Activated CD8-positive, alpha-beta memory T cell treated with anti-CD3 and anti-CD28 coated beads, Interleukin-2, amount 50 U/mL, for 48 hours (primary cell): ENCODE data around the gene SOCS2.
"Not testable (repeated sequence)": the region's sequence is repeated elsewhere in the genome, so short reads cannot be mapped to it uniquely, and the experiment has no call there.

Experiments
- DNase-seq: peaks from one replicate; pipeline ENCODE4 v3.0.0-alpha.2; 2020

SOCS2 gene, protein sequence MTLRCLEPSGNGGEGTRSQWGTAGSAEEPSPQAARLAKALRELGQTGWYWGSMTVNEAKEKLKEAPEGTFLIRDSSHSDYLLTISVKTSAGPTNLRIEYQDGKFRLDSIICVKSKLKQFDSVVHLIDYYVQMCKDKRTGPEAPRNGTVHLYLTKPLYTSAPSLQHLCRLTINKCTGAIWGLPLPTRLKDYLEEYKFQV

DNA sequence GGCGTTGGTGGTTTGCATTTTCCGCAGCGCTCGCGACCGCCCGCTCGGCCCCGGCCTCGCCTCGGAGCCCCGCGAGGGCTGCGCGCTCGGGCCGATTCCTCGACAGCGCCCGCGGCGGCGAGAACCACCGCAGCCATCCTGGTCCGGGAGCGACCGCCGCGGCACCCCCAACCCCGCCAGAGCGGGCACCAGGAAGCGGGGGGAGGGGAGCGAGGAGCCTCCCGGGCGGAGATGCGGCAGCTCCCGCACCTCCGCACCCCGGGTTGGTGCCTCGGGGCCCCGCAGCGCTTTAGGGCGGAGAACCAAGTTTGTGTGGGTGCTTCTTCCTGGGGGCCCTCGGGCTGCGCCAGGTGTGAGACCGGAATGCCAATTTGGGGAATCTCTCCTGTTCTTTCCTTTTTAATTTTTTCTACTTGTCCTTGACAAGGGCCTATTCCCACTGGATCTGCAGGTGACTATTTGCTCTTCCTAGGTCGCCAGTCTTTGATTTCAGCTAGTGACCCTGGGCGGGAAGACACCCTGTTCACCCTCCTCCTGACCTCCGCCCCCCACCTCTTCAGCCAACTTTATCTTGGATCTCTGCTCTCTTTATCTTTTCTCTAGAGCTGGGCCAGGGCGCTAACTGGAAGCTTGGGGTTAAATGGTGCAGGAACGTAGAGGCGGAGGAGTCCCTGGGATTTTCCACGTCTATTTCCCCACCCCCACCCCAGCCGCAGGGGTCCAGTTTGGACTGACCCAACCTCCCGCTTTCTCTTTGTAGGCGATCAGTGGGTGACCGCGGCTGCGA, at the start of gene SOCS2:
SOCS2 (plus strand) TSS at position 751 of the 787 bp plus-strand sequence. CDS start 223 bp downstream, outside the sequence.
- DNase-seq, result peak; percentile 62

DNA sequence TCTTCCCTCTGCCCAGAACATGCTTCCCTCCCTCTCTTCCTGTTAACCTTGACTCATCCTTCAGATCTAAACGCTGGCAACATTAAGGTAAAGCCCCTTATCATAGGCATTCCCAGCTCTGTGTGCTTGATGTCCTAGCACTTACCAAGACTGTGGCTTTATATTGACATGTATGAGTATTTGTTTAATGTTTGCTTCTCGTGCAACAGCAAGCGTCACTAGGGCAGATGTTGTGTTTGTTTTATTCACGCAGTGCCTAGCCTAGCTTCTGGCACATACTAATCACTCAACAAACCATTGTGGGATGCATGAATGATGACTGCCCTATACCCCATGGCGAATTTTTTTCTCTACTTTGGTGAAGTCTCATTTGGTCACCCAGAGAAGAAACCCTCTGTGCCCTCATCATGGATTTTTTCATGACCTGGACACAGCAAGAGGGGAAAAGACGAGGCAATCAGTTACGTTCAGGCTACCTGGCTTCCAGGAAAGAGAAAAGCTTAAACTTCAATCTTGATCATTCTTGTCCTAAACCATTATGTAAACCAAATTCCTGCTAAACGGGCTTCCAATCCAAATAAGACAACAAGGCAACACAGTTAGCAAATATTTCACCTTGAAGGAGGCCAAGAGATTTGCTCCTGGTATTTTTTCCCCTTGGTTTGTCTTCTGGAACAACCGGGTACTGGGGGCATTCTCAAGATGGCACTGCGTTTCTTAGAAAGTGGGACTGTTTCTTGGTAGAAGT, 47.9 kb upstream of the SOCS2 start:
- no peak for DNase-seq

DNA sequence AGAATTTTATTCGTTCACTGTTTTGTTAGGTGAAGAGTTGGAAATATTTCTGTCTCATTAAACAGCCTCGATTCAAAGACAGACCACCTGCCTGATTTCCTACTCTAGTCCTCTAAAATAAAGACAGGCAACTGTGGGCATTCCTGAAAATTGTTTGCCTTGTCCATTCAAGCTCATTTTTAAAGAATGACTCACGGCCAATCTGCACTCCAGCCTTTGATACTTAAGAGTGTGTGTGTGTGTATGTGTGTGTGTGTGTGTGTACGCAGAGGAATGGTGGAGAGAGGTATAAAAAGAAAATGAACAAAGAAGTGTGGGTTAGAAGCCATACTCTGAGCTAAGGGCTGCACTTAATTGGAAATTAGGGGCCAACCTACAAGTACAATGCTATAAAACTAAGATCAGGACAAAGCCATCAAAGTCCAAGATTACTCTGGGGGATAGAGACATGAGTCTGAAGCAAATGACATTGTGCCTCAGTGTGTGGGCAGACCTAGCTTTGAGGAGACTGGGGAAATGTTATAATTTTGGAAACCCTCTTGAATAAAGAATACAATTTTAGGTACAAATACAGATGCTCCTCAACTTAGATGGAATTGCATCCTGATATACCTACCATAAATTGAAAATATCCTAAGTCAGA, 45.6 kb upstream of the SOCS2 start:
- DNase-seq, result no peak

DNA sequence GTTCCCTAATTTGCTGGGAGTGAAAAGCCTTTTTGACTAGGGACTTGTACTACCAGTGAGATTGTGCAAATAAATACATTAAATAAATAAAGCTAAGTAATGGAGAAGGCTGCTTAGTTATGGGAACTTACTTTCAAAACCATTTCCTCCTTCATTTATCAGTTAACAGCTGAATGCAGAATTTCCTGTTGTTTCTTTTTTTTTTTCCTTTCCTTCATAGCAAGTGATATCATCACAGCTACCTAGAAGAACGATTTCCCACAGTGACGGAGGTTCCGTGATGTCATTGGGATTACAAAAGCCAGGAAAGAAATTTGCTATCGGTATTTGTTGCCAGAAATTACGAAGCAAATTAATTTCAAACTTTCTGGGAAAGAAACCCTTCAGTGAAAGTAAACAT, 42.1 kb upstream of the SOCS2 start:
- DNase-seq, result no peak

DNA sequence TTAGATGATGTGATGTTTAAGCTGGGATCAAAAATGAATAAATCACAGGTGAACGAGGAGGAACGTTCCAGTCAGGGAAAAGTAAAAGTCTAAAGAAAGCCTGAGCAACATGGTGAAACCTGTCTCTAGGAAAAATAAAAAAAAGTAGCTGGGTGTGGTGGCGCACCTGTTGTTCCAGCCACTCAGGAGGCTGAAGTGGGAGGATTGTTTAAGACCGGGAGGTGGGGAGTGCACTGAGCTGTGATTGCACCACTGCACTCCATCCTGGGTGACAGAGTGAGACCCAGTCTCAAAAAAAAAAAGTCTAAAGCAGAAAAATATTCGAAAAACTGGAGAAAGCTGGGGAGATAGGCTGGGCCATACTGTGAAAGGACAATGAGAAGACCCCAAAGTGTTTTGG, 39.2 kb upstream of the SOCS2 start:
- DNase-seq, result no peak

DNA sequence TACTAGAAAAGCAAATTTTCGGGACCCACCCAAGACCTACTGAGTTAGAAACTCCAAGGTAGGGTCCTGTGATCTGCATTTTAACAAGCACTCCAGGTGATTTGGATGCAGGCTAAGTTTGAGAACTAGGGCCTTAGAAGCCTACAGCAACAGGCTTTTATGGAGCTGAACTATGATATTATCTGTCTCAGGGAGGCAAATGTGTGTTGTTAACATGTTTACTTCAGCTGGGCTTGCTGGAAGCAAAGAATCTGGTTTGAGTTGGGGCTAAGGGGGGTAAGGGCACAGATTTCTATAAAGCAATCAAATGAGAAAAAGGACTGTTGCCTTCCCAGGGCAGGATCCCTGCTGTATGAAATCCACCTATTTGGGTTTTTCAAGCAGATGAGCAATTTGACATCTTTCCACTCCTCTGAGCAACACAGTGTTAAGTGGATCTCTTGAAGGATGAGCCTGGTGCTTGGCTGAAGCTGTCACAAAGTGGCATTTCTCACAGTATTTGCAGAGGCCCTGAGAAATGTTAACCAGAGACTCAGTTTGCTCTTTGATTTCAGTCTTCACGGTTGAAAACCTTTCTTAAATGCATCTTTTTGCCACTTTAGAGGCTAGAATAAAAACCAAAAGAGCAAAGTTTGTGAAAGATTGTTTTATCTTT, 36.2 kb upstream of the SOCS2 start:
- no peak for DNase-seq

DNA sequence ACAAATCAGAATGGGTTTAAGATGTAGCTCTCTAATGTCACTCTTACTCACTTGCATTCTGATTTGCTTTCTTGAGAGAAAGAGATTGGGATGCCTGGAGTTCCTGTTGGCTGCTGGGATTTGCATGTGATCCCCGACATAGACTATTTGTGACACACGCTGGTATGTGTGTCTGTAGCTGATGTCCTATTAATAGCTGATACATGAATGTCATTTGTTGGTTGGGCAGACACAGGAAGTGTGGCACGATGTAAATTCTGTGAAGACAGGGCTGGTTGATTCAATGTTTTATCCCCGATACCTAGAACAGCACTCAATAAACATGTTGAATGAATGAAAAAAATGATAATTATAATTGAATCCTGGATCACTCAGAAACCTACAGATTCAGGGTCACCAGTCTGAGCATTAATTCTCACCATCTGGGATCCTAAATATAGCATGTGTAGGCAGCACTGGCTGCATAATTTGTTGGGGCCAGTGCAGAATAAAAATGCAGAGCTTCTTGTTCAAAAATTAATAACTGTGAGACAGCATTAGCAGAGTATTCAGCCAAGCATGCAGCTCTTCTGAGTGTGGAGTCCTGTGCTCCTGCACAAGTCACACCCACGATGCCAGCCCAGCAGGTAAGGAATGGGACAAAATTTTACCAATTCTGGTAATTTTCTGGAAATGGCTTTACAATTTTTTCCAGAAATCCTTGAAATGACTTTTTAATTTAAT, 35.5 kb upstream of the SOCS2 start:
- no peak for DNase-seq

DNA sequence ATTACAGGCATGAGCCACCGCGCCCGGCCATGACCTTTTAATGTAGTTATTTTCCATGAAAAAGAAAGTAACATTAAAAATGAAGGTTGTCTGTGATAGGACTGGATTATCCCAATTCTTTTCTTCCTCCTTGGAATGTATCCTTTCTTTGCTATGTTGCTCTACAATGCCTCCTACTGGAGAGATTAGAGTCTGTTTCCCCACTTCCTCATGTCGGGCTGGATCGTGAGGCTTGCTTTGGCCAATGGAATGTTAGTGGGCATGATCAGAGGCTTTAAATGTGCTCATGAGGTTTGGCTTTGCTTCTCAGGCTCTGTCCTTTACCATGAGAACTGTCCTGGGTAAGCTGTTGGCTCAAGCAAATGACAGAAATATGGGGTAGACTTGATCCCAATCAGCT, 34.7 kb upstream of the SOCS2 start:
- DNase-seq, result no peak

DNA sequence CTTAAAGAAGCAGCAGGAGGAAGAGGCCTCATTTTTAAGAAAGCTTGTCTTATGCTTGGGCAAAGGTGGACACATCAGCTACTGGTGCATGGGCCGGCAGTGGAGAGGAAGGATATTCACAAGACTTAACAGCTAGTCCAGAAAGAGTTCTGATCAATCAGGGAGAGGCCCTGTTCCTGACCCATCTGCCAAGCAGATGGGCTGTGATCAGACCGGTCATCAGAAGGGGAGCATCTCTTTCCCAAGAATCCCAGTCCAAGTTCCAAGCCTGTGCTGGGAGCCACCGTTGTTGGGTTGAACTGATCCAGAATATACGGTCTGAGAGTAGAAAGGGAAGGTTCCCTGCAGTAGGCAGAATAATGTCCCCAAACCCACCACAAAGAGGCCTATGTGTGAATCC, 32.7 kb upstream of the SOCS2 start:
- no peak for DNase-seq

DNA sequence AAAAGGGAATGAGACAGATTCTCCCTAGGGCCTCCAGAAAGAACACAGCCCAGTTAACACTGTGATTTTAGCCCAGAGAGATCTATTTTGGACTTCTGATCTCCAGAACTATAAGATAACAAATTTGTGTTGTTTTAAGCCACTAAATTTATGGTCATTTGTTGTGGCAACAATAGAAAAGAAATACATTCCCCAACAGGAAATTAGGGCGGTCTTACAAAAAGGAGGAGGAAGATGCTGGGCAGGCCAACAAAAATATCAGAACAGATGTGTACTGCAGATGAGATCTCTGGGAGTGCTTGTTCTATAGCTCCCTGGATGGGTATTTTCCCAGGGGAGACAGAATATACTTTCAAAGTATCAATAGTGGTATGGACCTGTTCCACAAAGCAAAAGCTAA, 32.0 kb upstream of the SOCS2 start:
- DNase-seq, result no peak

DNA sequence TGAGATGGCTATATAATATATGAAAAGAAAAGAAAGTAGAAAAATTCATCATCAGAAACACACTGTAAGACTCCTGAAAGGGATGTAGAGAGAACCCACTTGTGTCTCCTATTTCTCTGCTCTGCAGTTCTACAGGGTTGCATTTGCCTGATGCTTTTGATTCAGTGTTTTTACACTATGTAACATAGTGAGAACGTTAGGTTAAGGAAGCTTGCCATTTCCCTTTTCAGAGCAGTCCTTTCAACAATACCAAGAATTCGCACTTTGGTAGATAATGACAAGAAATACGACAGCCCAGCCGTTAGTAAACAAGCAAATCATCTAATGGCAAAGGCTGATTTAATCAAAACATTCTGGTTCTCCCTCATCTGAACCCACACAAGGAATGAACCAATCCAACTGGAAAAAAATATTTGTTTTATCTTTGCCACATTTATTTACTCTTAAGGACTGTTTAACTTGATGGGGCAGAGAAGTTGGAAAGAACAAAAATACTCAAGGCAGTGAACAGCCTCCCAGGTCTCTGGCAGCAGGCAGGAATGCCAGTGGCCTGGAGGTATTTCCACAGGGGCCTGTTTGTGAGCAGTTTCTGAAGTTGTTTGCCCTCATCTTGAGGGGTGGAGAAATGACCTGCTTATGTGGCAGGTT, 30.8 kb upstream of the SOCS2 start:
- DNase-seq, result no peak

DNA sequence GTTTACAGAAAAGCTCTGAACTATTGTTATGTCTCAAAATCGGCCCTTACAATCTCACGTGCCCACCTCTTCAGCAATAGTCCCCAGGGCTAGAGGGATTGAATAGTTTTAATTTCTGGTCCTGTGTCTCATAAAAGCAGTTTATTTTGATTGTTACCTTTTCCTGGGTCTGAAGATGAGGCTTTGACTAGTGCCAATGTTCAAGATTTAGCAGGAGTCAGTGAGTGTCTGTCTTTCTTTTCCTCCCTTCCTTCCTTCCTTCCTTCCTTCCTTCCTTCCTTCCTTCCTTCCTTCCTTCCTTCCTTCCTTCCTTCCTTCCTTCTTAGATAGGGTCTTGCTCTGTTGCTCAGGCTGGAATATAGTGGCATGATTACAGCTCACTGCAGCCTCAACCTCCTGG, 24.7 kb upstream of the SOCS2 start:
- DNase-seq, result no peak

DNA sequence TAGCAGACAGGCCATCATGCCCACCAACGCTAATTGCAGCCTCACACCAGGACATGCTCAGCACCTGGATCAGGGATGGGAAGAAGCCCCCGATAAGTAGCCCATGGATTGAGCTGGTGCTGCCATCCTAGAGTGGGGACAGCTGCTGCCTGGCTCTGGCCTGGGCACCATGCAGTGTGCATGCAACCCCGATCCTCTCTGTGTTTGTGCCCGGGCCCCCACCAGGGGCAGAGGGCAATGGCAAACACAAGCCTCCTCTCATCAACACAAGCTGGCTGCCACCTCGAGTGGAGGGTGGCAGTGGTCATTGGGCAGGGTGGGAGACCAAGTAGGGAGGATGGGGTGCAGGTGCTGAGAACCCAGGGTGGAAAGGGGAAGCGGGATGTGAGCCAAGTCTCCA, 23.3 kb upstream of the SOCS2 start:
- no peak for DNase-seq

DNA sequence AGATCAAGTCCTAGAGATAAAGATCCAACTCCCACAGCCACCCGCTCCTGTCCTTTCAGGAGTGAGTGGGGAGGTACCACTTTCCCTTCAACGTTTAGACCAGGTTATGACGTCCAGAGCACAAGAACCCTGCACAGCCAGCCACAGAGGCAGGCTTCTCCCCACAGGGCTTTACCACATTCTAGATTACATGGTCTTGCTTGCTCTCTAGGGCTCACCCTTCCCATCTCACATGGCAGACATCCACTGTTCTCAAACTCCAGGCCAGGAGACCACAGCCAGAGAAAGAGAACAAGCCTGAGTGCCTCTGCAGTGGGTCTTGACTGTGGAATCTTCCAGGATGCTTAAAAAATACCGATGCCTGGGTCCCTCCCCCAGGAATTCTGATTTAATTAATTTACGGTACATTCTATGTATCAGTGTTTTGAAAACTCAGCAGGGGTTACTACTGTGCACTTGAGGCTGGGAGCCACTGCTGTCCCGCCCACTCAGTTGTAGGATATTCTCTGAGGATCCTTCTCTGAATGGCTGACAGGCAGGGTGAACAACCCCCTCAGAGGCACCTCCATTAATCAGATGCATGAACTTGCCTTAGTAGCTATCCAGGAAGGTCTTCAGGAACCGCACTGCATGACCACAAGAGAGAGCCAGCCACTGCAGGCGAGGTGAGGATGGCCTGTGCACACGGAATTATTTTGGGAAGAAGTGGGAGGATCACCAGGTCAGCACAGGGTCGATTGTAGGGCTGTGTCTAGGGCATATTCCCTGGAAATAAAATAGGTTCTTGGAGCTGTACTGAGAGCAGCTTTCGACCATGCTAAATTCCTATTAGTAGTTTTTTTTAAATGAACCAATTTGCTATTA, 21.5 kb upstream of the SOCS2 start:
- DNase-seq, result no peak

DNA sequence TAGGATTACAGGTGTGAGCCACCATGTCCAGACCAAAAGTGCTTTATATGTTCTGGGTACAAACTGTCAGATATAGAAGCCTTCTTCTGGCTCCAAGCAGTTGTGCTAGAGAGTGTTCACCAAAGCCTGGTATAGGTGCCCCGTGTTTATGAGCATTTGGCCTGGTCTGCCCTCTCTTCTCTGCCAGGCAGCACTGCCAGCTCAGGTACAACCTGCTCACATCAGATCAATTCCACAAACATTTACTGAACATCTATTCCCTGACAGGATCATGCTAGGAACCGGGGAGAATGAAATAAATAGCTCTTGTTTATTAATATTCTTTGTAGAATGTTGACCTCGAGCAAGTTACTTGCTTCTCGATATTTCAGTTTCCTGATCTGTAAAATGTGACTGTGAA, 20.0 kb upstream of the SOCS2 start:
- DNase-seq, result no peak

DNA sequence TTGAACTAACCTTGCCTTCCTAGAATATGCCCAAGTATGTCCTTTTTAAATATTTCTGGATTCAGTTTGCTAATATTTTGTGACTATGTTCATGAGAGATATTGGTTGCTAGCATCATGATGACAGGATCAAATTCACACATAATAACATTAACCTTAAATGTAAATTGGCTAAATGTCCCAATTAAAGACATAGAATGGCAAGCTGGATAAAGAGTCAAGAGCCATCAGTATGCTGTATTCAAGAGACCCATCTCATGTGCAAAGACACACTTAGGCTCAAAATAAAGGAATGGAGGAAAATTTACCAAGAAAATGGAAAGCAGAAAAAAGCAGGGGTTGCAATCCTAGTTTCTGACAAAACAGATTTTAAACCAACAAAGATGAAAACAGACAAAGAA, 14.6 kb upstream of the SOCS2 start:
- DNase-seq, result not testable (repeated sequence)

DNA sequence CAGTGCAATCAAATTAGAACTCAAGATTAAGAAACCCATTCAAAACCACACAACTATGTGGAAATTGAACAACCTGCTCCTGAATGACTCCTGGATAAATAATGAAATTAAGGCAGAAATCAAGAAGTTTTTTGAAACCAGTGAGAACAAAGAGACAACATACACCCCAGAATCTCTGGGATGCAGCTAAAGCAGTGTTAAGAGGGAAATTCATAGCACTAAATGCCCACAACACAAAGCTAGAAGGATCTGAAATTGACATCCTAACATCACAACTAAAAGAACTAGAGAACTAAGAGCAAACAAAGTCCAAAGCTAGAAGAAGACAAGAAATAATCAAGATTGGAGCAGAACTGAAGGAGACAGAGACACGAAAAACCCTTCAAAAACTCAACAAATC, 13.8 kb upstream of the SOCS2 start:
- DNase-seq, result not testable (repeated sequence)

DNA sequence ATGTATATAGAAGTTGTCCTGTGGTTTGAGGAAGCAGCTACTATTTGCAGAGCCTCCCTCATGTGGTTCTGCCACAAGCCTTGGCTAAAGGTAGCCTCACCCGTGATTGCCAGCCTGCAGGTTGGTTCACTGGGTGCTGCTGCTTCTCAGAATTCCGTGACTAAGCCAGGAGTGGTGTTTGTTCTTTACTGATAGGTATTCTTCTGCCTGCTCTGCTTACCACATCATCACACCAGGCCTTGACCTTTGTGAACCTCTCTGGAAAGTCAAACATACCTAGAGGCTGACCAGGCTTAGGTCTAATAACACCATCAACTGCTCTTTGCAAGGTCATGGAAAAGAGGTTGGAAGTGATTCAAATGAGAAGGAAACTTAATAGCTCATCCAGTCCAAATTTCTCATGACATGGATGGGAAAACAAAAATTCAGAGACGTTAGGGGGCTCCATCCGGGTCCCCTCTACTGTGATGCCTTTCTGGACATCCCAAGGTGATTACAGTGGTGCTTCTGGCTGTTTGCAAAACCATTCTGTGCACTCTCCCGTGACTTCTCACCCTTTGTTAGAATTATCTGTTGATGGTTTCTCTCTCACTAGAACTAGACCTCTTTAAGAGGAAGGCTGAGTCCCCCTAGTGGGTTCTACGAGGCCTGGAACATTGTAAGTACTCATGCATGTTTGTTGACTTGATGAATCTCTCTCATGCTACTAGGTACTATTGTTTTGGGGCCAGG, 8.5 kb upstream of the SOCS2 start:
- DNase-seq, result no peak

DNA sequence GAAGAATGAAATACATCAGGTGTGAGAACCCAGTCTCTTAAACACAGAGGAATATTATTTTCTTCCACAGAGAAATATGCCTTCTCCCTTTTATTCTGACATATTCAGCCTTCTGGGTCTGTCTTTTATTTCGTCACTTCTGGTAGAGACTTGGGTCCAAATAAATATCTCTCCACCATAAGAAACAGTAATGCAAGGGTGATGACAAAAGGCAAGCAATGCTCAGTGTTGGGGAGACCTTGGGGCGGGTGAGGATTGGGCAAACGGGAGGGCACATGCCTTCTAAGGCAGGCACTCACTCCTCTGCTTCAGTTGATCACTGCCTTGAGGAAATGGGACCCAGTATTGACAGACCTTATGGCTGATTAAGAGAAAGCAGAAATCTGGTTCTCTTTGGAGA, 6.7 kb upstream of the SOCS2 start:
- no peak for DNase-seq

DNA sequence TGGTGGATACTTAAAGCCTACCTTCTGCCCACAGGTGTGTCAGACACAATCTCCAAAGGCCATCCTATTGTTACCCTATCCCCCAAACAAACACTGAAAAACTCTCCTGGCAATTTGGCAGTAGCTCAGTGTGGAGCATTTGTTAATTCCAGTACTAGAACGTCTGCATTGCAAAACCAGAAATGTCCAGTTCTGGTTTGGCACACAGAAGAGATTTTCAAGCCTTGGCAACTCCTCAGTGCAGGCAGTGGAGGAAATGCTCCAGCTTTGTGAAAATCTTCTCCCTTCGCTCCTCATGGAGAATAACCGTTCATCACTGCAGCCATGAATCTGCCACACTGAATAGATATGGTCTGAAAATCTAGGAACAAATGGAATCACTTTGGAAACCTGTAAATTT, 5.3 kb upstream of the SOCS2 start:
- no peak for DNase-seq
